HG03066 (cell line): Measurements from ENCODE around the gene LMCD1.
A peak's percentile ranks its signal among the peaks of the same experiment; 100 is the strongest.
"Not testable (repeated sequence)": the region's sequence is repeated elsewhere in the genome, so short reads cannot be mapped to it uniquely, and the experiment has no call there.

Experiments
- ATAC-seq: cut with Tn5 transposase; IDR thresholded peaks from one replicate; pipeline ENCODE4 v1.9.1; 2021; ENCODE audit warnings: low read depth; ENCODE audit not compliant: unreplicated experiment

The LMCD1 gene

GRCh38 chr3:8579096-8579495, 77.5 kb downstream of the LMCD1 start:
- peak; percentile 90 for ATAC-seq

- ATAC-seq = no peak
Observed at GRCh38 chr3:8579943-8580342, 78.3 kb downstream of the LMCD1 start.

GRCh38 chr3:8580434-8580833, 78.8 kb downstream of the LMCD1 start:
- not testable (repeated sequence) for ATAC-seq

- no peak for ATAC-seq
Observed at GRCh38 chr3:8581373-8581772, 79.8 kb downstream of the LMCD1 start.

- ATAC-seq = no peak
Observed at GRCh38 chr3:8581806-8582445, 80.3 kb downstream of the LMCD1 start.

- ATAC-seq = no peak
Observed at GRCh38 chr3:8584661-8585060, 83.0 kb downstream of the LMCD1 start.

- no peak for ATAC-seq
Observed at GRCh38 chr3:8589880-8590556, 88.4 kb downstream of the LMCD1 start.

- no peak for ATAC-seq
Observed at GRCh38 chr3:8593021-8593827, 91.6 kb downstream of the LMCD1 start.

- ATAC-seq = no peak
Observed at GRCh38 chr3:8595252-8595651, 93.6 kb downstream of the LMCD1 start.

GRCh38 chr3:8595695-8596115, 94.1 kb downstream of the LMCD1 start:
- ATAC-seq = no peak

GRCh38 chr3:8596321-8597218, 94.9 kb downstream of the LMCD1 start:
- ATAC-seq = no peak

GRCh38 chr3:8597219-8597853, 95.7 kb downstream of the LMCD1 start:
- ATAC-seq = no peak

- no peak for ATAC-seq
Observed at GRCh38 chr3:8599146-8599545, 97.5 kb downstream of the LMCD1 start.

- ATAC-seq = no peak
Observed at GRCh38 chr3:8600457-8600856, 98.8 kb downstream of the LMCD1 start.

GRCh38 chr3:8603115-8603710, 101.6 kb downstream of the LMCD1 start:
- ATAC-seq = no peak

GRCh38 chr3:8604006-8604405, 102.4 kb downstream of the LMCD1 start:
- ATAC-seq = no peak

GRCh38 chr3:8604988-8605387, 103.4 kb downstream of the LMCD1 start:
- ATAC-seq = no peak

- no peak for ATAC-seq
Observed at GRCh38 chr3:8606701-8607231, 105.1 kb downstream of the LMCD1 start.

- ATAC-seq = no peak
Observed at GRCh38 chr3:8607234-8608040, 105.8 kb downstream of the LMCD1 start.
